LNCaP clone FGC (cell line): Measurements from ENCODE around the gene PIK3CB.

Source experiments
- DNase-seq: peaks from one replicate; pipeline ENCODE4 v3.0.0-alpha.2; 2011; ENCODE audit warnings: low read depth
- H3K4me3 ChIP-seq: 2 replicates; pipeline ENCODE4 v1.5.1; 2011; ENCODE audit warnings: mild to moderate bottlenecking, low read depth, low read length, control low read depth
- CTCF ChIP-seq: IDR thresholded peaks from 2 replicates; pipeline ENCODE4 v1.5.1; 2012; ENCODE audit warnings: mild to moderate bottlenecking; ENCODE audit not compliant: control insufficient read depth, insufficient read depth; ENCODE audit errors: extremely low read depth

PIK3CB gene

GRCh38 chr3:138873471-138874278 is 38.9 kb upstream of the PIK3CB start:
- no peak for TF ChIP-seq CTCF
- DNase-seq, result no peak
- H3K4me3 ChIP-seq, result no peak overlapping the region

- no peak overlapping the region for H3K4me3 ChIP-seq
- DNase-seq, result no peak
- no peak for TF ChIP-seq CTCF
Measured at GRCh38 chr3:138872632-138873031, 37.9 kb upstream of the PIK3CB start.

GRCh38 chr3:138867996-138868395 is 33.3 kb upstream of the PIK3CB start:
- no peak for DNase-seq
- no peak for TF ChIP-seq CTCF

GRCh38 chr3:138863776-138864113 is 29.0 kb upstream of the PIK3CB start:
- no peak overlapping the region for H3K4me3 ChIP-seq
- no peak for TF ChIP-seq CTCF
- DNase-seq, result no peak

More at GRCh38 chr3:138867996-138868395, 33.3 kb upstream of the PIK3CB start:
- H3K4me3 ChIP-seq, result no peak overlapping the region

GRCh38 chr3:138862924-138863775 is 28.4 kb upstream of the PIK3CB start:
- H3K4me3 ChIP-seq, result no peak overlapping the region
- TF ChIP-seq CTCF, result no peak
- no peak for DNase-seq

GRCh38 chr3:138862531-138862923 is 27.8 kb upstream of the PIK3CB start:
- H3K4me3 ChIP-seq, result no peak overlapping the region
- no peak for TF ChIP-seq CTCF
- DNase-seq, result no peak
